H9 (cell line): Measurements from ENCODE around the gene POLR2L. TPM values are rescaled to one million over a fixed set of nuclear protein-coding genes. Genes with fewer than 3 reads are reported as not detected.

Experiments used
- DNase-seq: peaks from one replicate; pipeline ENCODE4 v3.0.0-alpha.2; 2017
- H2AFZ ChIP-seq: one replicate; pipeline ENCODE4 v1.6.1; 2013; ENCODE audit warnings: mild to moderate bottlenecking, low read length, control low read depth, moderate library complexity
- H2AK5ac ChIP-seq: 2 replicates; pipeline ENCODE4 v1.6.1; 2013; ENCODE audit warnings: low read length, control low read depth, mixed read lengths; ENCODE audit not compliant: insufficient read length
- H2BK120ac ChIP-seq: one replicate; pipeline ENCODE4 v1.6.1; 2013; ENCODE audit warnings: low read depth, mild to moderate bottlenecking, low read length, control low read depth, inconsistent platforms; ENCODE audit not compliant: poor library complexity, severe bottlenecking
- H2BK12ac ChIP-seq: 2 replicates; pipeline ENCODE4 v1.6.1; 2013; ENCODE audit warnings: low read length, control low read depth, mixed read lengths, low read depth; ENCODE audit not compliant: insufficient read length
- H2BK15ac ChIP-seq: 2 replicates; pipeline ENCODE4 v1.6.1; 2013; ENCODE audit warnings: low read depth, low read length, control low read depth
- H2BK20ac ChIP-seq: one replicate; pipeline ENCODE4 v1.6.1; 2013; ENCODE audit warnings: low read depth, mild to moderate bottlenecking, low read length, control low read depth, inconsistent platforms; ENCODE audit not compliant: poor library complexity, severe bottlenecking
- H2BK5ac ChIP-seq: 2 replicates; pipeline ENCODE4 v1.6.1; 2013; ENCODE audit warnings: low read length, control low read depth, mixed read lengths; ENCODE audit not compliant: insufficient read length
- H3K14ac ChIP-seq: 2 replicates; pipeline ENCODE4 v1.6.1; 2013; ENCODE audit warnings: low read length, control low read depth; ENCODE audit not compliant: insufficient read depth
- H3K18ac ChIP-seq: 2 replicates; pipeline ENCODE4 v1.6.1; 2013; ENCODE audit warnings: low read depth, mild to moderate bottlenecking, mixed read lengths, low read length, control low read depth; ENCODE audit not compliant: insufficient read length
- H3K23ac ChIP-seq: 2 replicates; pipeline ENCODE4 v1.6.1; 2013; ENCODE audit warnings: low read length, control low read depth, mixed read lengths, low read depth; ENCODE audit not compliant: insufficient read length
- H3K23me2 ChIP-seq: 2 replicates; pipeline ENCODE4 v1.6.1; 2013; ENCODE audit warnings: low read depth, mild to moderate bottlenecking, mixed read lengths, low read length, control low read depth; ENCODE audit not compliant: insufficient read length, poor library complexity, severe bottlenecking
- H3K27ac ChIP-seq: 2 replicates; pipeline ENCODE4 v1.5.1; 2013; ENCODE audit warnings: low read length, control low read depth, mixed read lengths, low read depth; ENCODE audit not compliant: insufficient read length
- H3K27me3 ChIP-seq: 2 replicates; pipeline ENCODE4 v1.6.1; 2013; ENCODE audit warnings: low read length, control low read depth, inconsistent platforms; ENCODE audit not compliant: insufficient read depth
- H3K4ac ChIP-seq: 2 replicates; pipeline ENCODE4 v1.6.1; 2013; ENCODE audit warnings: low read depth, mild to moderate bottlenecking, control low read depth, inconsistent platforms, low read length, moderate library complexity
- H3K4me1 ChIP-seq: 2 replicates; pipeline ENCODE4 v1.6.1; 2013; ENCODE audit warnings: low read length, control low read depth, inconsistent platforms; ENCODE audit not compliant: insufficient read depth
- H3K4me2 ChIP-seq: 2 replicates; pipeline ENCODE4 v1.6.1; 2013; ENCODE audit warnings: low read length, control low read depth, mixed read lengths; ENCODE audit not compliant: insufficient read length, insufficient read depth
- H3K56ac ChIP-seq: 2 replicates; pipeline ENCODE4 v1.6.1; 2013; ENCODE audit warnings: low read depth, mild to moderate bottlenecking, mixed read lengths, low read length, control low read depth; ENCODE audit not compliant: insufficient read length
- H3K79me1 ChIP-seq: 2 replicates; pipeline ENCODE4 v1.6.1; 2013; ENCODE audit warnings: low read depth, mild to moderate bottlenecking, moderate library complexity, low read length, control low read depth, inconsistent platforms; ENCODE audit not compliant: insufficient read depth, poor library complexity, severe bottlenecking
- H3K79me2 ChIP-seq: 2 replicates; pipeline ENCODE4 v1.6.1; 2013; ENCODE audit warnings: low read length, control low read depth, inconsistent platforms; ENCODE audit not compliant: insufficient read depth
- H3K9ac ChIP-seq: 2 replicates; pipeline ENCODE4 v1.6.1; 2013; ENCODE audit warnings: low read length, control low read depth, mixed read lengths; ENCODE audit not compliant: insufficient read length; ENCODE audit errors: extremely low read depth
- H3K9me3 ChIP-seq: one replicate; pipeline ENCODE4 v1.6.1; 2013; ENCODE audit warnings: low read depth, low read length, inconsistent platforms; ENCODE audit not compliant: control insufficient read depth
- H3T11ph ChIP-seq: one replicate; pipeline ENCODE4 v1.6.1; 2013; ENCODE audit warnings: mild to moderate bottlenecking, low read length, control low read depth, inconsistent platforms
- H4K20me1 ChIP-seq: one replicate; pipeline ENCODE4 v1.6.1; 2013; ENCODE audit not compliant: control insufficient read depth, insufficient read length, insufficient read depth
- H4K5ac ChIP-seq: 2 replicates; pipeline ENCODE4 v1.6.1; 2013; ENCODE audit warnings: low read depth, mild to moderate bottlenecking, mixed read lengths, low read length, control low read depth; ENCODE audit not compliant: insufficient read length
- H4K8ac ChIP-seq: replicated peaks from 2 replicates; pipeline ENCODE4 v1.6.1; 2013; ENCODE audit warnings: low read length, control low read depth, mixed read lengths, low read depth; ENCODE audit not compliant: insufficient read length
- H4K91ac ChIP-seq: 2 replicates; pipeline ENCODE4 v1.6.1; 2013; ENCODE audit warnings: low read depth, mild to moderate bottlenecking, moderate library complexity, mixed read lengths, low read length, control low read depth; ENCODE audit not compliant: insufficient read length
- H3K27ac Mint-ChIP-seq, 3 experiments: 2 replicates in 2 of 3; 3 replicates in 1 of 3; pipeline ENCODE4 v1.8.0; 2020 to 2021; ENCODE audit warnings: mixed read lengths in 3 of 3, mild to moderate bottlenecking in 1 of 3, moderate library complexity in 1 of 3
- H3K27me3 Mint-ChIP-seq: 2 replicates; pipeline ENCODE4 v1.8.0; 2021; ENCODE audit warnings: low read depth, mild to moderate bottlenecking, moderate library complexity, mixed read lengths
- H3K36me3 Mint-ChIP-seq, 3 experiments: 2 replicates in 2 of 3; 3 replicates in 1 of 3; pipeline ENCODE4 v1.8.0; 2020 to 2021; ENCODE audit warnings: low read depth in 3 of 3, mixed read lengths in 3 of 3; ENCODE audit not compliant: insufficient read depth in 1 of 3
- H3K4me1 Mint-ChIP-seq, 2 experiments: 2 replicates each; pipeline ENCODE4 v1.8.0; 2020; ENCODE audit warnings: mixed read lengths in 2 of 2
- H3K4me3 Mint-ChIP-seq, 2 experiments: 2 replicates in 1 of 2; 3 replicates in 1 of 2; pipeline ENCODE4 v1.8.0; 2020 to 2021; ENCODE audit warnings: mild to moderate bottlenecking in 2 of 2, mixed read lengths in 2 of 2, moderate library complexity in 1 of 2
- H3K9me3 Mint-ChIP-seq, 2 experiments: 2 replicates in 1 of 2; 3 replicates in 1 of 2; pipeline ENCODE4 v1.8.0; 2020; ENCODE audit warnings: mild to moderate bottlenecking in 2 of 2, mixed read lengths in 2 of 2, moderate library complexity in 1 of 2
- WGBS: extraction: QIAGEN DNeasy Blood & Tissue Kit; methylation state at CpG from one replicate; pipeline ENCODE4 v1.1.7; 2013; ENCODE audit warnings: missing lambda C conversion rate, low lambda C conversion rate, mixed read lengths; ENCODE audit not compliant: insufficient read length; ENCODE audit errors: extremely low coverage; 5-methylcytosine and 5-hydroxymethylcytosine counted together
- total RNA-seq: library from RNA; stranded (reverse); gene quantifications from 2 replicates; pipeline ENCODE4 v1.2.1, GENCODE V29; 2021
- TF ChIP-seq, protein P1 (sequence below): fragments of 200-600 bp; sonication (generic); conservative IDR thresholded peaks from 3 replicates; pipeline ENCODE4 v1.8.0; 2021; ENCODE audit warnings: antibody characterized with exemption, mild to moderate bottlenecking

Gene POLR2L
- total RNA-seq, 1 experiment from 2014 or later: 135 TPM

DNA sequence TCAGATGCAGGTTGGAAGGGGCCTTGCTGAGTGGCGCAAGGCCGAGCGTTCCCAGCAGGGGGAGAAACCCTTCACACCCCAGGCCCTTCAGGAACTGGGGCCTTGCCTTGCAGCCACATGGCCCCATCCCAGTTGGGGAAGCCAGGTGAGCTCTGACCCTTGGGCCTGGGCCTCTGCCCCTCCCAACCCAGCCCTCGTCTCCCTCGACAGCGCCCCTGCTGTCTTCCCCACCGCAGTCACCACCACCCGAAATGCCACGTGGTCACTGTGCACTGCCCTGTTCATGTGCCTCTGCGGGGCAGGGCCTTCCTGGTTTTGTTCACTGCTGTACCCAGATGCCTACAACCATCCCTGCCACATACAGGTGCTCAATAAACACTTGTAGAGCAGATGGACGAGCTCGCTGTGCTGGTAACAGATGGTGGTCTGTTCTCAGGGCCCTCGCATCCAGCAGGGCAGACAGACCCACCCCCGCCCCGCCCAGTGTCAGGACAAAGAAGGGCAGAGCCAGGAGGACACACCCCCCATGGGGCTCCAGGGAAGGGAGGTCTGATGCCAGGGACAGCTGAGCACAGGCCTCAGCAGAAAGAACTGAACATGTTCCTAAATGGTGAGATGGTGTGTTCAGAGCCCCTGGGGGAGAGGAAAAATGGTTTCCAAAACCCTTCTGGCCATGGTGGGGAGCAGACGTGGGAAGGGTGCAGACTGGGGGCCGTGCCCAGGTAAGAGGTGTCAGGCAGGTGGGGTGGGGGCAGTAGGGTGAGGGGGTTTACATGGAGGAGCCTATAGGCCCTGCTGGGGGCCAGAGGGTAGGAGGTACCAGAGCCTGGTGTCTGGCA is 3.7 kb downstream of the POLR2L start:
- no peak overlapping the region for H2AK5ac ChIP-seq
- H3K4ac ChIP-seq: no peak overlapping the region
- H3K4me1 ChIP-seq: no peaks in the 10 kb centered on the region
- no peak overlapping the region for H3K14ac ChIP-seq
- H3K18ac ChIP-seq: no peak overlapping the region
- no peaks in the 10 kb centered on the region for H4K20me1 ChIP-seq
- H3K27ac Mint-ChIP-seq: peak overlapping the region in 2 of 3 experiments; percentile 53 to 70; a peak in 2 of 7 replicates
- H3K79me1 ChIP-seq: peaks cover 2% of the 10 kb centered on the region
- no peak overlapping the region for H4K8ac ChIP-seq
- no peak overlapping the region for H2BK120ac ChIP-seq
- H2BK15ac ChIP-seq: no peak overlapping the region
- H3K23me2 ChIP-seq: peaks cover 6% of the 10 kb centered on the region
- H2AFZ ChIP-seq: no peak overlapping the region
- no peaks in the 10 kb centered on the region; the same call in 1 of the 2 replicates for H3K79me2 ChIP-seq
- no peaks in the 10 kb centered on the region for H3K27me3 ChIP-seq
- WGBS: no CpG with 5 or more reads among the region's 17 CpGs
- no peak overlapping the region for H3K4me2 ChIP-seq
- H3K56ac ChIP-seq: no peak overlapping the region
- H3K27ac ChIP-seq: no peak overlapping the region
- no peak overlapping the region for H2BK5ac ChIP-seq
- DNase-seq: peak; percentile 72
- no peaks in the 10 kb centered on the region for H3K9me3 Mint-ChIP-seq
- no peak overlapping the region for H3T11ph ChIP-seq
- H3K23ac ChIP-seq: no peak overlapping the region
- peaks cover 10 to 52% (median 46%) of the 10 kb centered on the region in 3 experiments; a peak in 6 of 7 replicates for H3K36me3 Mint-ChIP-seq
- peaks cover 16 to 29% of the 10 kb centered on the region in 2 experiments for H3K4me1 Mint-ChIP-seq
- H2BK20ac ChIP-seq: no peak overlapping the region
- peak overlapping the region in 1 of 2 experiments; percentile 24; a peak in 2 of 5 replicates for H3K4me3 Mint-ChIP-seq
- no peak overlapping the region for H4K5ac ChIP-seq
- no peak overlapping the region for H2BK12ac ChIP-seq
- TF ChIP-seq, protein P1, sequence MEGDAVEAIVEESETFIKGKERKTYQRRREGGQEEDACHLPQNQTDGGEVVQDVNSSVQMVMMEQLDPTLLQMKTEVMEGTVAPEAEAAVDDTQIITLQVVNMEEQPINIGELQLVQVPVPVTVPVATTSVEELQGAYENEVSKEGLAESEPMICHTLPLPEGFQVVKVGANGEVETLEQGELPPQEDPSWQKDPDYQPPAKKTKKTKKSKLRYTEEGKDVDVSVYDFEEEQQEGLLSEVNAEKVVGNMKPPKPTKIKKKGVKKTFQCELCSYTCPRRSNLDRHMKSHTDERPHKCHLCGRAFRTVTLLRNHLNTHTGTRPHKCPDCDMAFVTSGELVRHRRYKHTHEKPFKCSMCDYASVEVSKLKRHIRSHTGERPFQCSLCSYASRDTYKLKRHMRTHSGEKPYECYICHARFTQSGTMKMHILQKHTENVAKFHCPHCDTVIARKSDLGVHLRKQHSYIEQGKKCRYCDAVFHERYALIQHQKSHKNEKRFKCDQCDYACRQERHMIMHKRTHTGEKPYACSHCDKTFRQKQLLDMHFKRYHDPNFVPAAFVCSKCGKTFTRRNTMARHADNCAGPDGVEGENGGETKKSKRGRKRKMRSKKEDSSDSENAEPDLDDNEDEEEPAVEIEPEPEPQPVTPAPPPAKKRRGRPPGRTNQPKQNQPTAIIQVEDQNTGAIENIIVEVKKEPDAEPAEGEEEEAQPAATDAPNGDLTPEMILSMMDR: peak; percentile 56
- H4K91ac ChIP-seq: no peak overlapping the region
- no peaks in the 10 kb centered on the region for H3K9me3 ChIP-seq
- no peak overlapping the region for H3K9ac ChIP-seq
- no peaks in the 10 kb centered on the region for H3K27me3 Mint-ChIP-seq
